HG03354 (cell line): ENCODE data around the gene GTF3C1.
"Not testable (repeated sequence)": the region's sequence is repeated elsewhere in the genome, so short reads cannot be mapped to it uniquely, and the experiment has no call there.

Experiments used
- ATAC-seq: cut with Tn5 transposase; IDR thresholded peaks from one replicate; pipeline ENCODE4 v1.9.1; 2021; ENCODE audit warnings: mild to moderate bottlenecking; ENCODE audit not compliant: unreplicated experiment, poor library complexity, severe bottlenecking

GTF3C1 gene

DNA sequence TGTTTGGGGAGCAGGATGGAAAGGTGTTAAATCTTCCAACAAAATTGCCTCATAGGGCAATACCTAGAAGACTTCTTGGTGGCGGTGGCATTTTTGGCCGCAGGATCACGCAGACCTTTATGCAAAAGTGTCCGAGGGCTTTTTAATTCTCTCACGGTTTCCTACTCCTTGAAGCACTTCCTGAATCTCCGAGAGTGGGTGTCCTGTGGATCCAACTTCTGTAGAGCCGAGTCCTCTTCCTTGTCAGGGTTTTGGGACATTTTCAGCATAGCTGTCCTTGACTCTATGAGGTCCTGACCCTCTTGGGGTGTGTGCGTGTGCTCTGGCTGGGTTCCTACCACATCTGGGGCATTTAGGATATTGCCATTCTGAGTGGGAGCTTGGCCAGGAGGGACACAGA, 116.1 kb downstream of the GTF3C1 start:
- ATAC-seq = no peak

DNA sequence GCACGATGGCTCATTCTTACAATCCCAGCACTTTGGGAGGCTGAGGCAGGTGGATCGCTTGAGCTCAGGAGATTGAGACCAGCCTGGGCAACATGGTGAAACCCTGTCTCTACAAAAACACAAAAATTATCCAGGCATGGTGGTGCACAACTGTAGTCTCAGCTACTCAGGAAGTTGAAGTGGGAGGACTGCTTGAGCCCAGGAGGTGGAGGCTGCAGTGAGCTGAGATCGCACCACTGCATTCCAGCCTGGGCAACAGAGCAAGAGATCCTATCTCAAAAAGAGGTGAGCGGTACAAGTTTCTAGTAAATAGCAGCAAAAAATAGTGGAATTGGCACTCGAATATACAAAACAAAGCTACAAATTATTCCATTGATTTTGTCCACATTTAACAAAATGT, 116.5 kb downstream of the GTF3C1 start:
- ATAC-seq = not testable (repeated sequence)

- no peak for ATAC-seq
Measured at GRCh38 chr16:27432558-27432957, 117.2 kb downstream of the GTF3C1 start.

- ATAC-seq = no peak
Measured at GRCh38 chr16:27431773-27432532, 117.8 kb downstream of the GTF3C1 start.

GRCh38 chr16:27430923-27431484, 118.7 kb downstream of the GTF3C1 start:
- ATAC-seq = peak; percentile 37

GRCh38 chr16:27430512-27430911, 119.2 kb downstream of the GTF3C1 start:
- ATAC-seq = no peak

GRCh38 chr16:27429981-27430441, 119.7 kb downstream of the GTF3C1 start:
- no peak for ATAC-seq

GRCh38 chr16:27429330-27429871, 120.3 kb downstream of the GTF3C1 start:
- ATAC-seq = no peak

DNA sequence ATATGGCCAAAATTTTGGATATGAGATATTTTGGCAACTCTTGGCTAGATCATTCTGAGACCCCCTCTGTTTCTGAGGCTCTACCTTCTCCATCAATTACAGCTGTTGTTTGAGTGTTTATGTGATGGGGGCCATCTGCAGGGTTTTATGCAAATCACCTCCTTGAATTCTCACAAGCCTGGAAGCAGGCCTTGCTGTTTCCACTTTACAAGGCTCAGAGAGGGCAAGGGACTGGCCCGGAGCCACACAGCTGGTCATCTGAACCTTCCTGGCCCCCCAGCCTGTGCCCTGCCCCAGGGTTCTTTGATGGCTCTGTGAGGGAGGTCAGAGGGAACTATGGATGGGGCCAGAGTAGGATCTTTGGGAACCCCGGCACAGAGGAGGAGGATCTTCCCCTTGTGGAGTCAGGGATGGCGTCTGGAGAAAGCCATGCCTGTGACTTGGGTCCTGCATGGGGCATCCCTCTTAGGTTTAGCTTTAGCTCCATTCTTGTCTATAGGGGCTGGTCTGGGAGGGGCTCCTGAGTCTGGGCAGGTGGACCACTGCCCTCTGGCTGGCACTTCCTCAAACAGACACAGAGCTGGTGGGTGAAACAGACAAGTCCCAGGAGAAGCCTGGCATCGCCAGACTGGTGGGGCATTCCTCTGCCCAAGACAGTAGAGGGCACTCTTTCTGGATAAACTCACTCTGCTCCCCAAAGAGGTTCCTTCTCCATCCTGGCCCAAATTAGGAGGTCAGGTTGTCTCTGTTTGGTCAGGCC, 121.5 kb downstream of the GTF3C1 start:
- no peak for ATAC-seq

DNA sequence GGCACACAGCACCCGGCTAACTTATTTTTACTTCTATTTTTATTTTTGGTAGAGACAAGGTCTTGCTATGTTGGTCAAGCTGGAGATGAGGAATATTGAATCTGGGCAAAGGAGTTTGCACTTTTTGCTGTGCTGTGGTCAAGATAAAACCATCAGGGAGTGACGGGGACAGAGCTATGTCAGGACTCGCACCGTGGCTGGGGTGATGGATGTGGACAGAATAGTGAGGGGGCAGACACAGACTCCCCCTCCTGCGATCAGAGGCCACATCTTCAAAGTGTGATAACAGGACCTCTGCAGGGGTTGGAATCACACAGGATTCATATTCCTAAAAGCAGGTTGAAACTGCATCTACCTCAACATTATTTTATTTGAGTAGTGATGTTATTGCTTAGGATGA, 122.2 kb downstream of the GTF3C1 start:
- no peak for ATAC-seq

- ATAC-seq = peak; percentile 82
Measured at GRCh38 chr16:27426423-27427408, 123.0 kb downstream of the GTF3C1 start.

- no peak for ATAC-seq
Measured at GRCh38 chr16:27425961-27426360, 123.8 kb downstream of the GTF3C1 start.

DNA sequence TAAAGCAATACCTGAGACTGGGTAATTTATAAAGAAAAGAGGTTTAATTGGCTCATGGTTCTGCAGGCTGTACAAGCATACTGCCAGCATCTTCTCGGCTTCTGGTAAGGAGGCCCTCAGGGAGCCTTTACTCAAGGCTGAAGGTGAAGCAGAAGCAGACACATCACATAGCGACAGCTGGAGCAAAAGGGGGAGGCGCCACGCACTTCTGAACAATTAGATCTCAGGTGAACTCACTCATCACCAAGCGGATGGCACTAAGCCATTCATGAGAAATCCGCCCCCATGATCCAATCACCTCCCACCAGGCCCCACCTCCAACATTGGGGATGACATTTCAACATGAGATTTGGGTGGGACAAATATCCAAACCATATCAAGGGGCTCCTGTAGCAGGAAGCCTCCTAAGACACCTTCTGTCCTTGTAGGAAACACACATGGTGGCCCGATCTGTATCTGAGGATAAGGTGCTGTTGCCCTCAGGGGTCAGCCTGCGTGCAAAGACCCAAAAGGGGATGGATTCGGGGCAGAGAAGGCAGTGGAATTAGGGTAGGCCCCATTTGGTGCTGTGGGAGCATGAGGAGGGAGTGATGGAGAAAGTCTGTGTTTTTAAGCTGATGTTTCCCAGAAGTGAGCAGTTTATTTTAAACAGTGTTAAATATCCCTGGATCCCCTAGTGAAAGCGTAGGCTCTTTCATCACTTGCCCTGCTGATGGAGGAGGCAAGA, 124.8 kb downstream of the GTF3C1 start:
- no peak for ATAC-seq

DNA sequence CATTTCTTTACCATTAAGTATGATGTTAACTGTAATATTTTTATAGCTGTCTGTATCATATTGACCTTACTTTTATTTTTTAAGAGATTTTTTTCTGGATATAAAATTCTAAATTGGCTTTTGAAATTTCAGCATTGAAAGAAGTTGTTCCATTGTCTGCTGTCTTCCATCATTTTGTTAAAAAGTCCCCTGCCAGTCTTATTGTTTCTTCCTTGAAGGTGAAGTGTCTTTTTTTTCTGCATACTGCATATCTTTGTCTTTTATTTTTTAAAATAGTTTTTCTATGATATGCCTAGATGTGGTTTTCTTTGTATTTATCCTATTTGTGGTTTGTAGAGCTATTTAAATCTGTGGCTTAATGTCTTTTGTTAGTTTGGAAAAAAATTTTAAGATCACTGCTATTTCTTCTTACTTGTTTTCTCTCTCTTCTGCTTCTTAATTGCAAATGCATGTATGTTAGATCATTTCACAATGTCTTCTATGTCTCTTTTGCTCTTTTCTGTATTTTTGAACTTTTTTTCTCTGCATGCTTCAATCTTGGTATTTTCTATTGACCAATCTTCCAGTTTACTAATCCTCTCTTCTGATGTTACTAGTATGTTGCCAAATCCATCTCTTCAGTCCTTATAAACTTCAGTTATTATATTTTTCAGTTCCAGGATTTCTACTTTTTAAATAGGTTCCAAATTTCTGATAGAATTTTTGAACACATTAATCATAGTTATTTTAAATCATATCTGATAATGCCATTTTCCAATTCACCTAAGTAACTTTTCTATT, 127.6 kb downstream of the GTF3C1 start:
- no peak for ATAC-seq

DNA sequence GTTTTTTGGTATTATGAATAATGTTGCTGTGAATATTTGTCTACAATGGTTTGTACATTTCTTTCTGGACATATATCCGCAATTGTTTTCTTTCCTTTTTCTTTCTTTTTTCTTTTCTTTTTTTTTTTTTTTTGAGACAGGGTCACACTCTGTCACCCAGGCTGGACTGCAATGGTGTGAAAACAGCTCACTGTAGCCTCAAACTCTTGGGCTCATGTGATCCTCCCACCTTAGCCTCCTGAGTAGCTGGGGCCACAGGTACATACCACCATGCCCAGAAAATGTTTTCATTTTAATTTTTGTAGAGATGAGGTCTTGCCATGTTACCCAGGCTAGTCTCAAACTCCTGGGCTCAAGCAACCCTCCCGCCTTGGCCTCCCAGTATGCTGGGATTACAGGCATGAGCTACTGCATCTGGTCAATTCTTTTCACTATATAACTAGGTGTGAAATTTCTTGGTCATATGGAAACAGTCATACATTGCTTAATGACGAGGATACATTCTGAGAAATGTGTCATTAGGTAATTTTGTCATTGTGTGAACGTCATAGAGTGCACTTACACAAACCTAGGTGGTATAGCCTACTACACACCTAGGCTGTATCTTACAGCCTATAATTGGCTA, 132.6 kb downstream of the GTF3C1 start:
- no peak for ATAC-seq

DNA sequence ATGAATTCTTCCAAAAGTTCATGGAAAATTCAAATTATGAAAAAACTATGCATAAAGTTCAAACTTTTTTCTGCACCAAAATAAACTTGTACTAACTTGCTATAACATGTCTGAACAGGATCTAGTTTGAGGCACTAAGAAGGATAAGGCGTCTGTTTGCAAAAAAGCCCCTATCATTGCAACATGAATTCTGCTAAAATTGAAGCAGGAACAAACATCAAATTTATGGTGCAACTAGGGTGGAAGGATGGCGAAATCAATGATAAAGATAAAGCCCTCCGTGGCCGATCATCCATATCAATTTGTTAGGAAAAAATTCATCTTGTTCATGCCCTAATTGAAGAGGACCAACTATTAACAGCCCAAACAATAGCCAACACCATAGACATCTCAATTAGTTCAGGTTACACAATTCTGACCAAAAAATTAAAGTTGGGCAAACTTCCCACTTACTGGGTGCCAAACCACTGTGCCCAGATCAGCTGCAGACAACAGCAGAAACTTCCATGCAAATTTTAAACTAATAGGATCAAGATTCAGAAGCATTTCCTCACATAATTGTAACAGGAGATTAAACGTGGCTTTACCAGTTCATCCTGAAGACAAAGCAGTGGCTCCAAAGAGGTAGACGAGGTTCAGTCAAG, 134.8 kb downstream of the GTF3C1 start:
- ATAC-seq = no peak

DNA sequence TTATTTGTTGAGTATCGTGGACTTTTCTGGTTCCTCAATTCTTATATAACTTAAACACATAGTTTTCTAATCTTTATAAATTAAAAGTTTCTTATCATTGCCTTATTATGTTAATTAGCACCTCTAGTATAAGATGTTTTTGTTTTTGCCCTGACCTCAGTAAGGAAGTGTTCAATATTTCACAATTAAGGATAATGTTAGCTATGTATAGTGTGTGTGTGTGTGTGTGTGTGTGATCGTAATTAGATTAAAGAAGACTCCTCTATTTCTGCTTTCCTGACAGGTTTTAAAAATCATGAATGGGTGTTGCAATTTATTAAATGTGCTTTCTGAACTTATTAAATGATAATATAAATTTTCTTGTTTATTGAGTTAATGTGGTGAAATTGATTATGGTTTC, 135.8 kb downstream of the GTF3C1 start:
- ATAC-seq = no peak
